PC-9 (cell line): ENCODE measurements around the gene PWWP2B. TPM values are rescaled to one million over a fixed set of nuclear protein-coding genes. Genes with fewer than 3 reads are reported as not detected.

Experiments
- BruUV-seq: library from RNA; stranded (reverse); fragments of 400-500 nt; replicated peaks from 2 replicates; lab custom pipeline; 2021; lab: Mats Ljungman, UMichigan
- CTCF ChIA-PET: fragments of 300-600 bp; sonication (Branson Sonifier 250); formaldehyde crosslinking; loops from one replicate; lab custom pipeline; 2022; ENCODE audit warnings: antibody characterized with exemption; lab: Charles Lee
- POLR2A ChIA-PET: fragments of 300-600 bp; sonication (Branson Sonifier 250); formaldehyde crosslinking; loops from one replicate; lab custom pipeline; 2022; ENCODE audit warnings: antibody characterized with exemption; ENCODE audit not compliant: unreplicated experiment; lab: Charles Lee
- DNase-seq, 2 experiments: peaks; one replicate each; pipeline versions ENCODE4 v3.0.0 to v3.0.0-alpha.2; 2015 to 2022; ENCODE audit warnings: mixed read lengths in 1 of 2
- H2AFZ ChIP-seq: fragments of 200-600 bp; sonication (generic); 2 replicates; pipeline ENCODE4 v1.8.1; 2017; ENCODE audit warnings: antibody characterized with exemption
- H3F3A ChIP-seq: fragments of 200-600 bp; sonication (generic); 2 replicates; pipeline ENCODE4 v1.8.1; 2017; ENCODE audit warnings: antibody characterized with exemption, mild to moderate bottlenecking, low read depth; ENCODE audit not compliant: insufficient read depth
- H3K27ac ChIP-seq: fragments of 200-600 bp; sonication (generic); 2 replicates; pipeline ENCODE4 v1.6.1; 2016; ENCODE audit warnings: mixed run types
- H3K27me3 ChIP-seq: fragments of 200-600 bp; sonication (generic); 2 replicates; pipeline ENCODE4 v1.6.1; 2016; ENCODE audit warnings: low read depth, mixed run types; ENCODE audit not compliant: insufficient read depth
- H3K36me3 ChIP-seq: fragments of 200-600 bp; sonication (generic); 2 replicates; pipeline ENCODE4 v1.6.1; 2016; ENCODE audit warnings: low read depth, mixed run types
- H3K4me1 ChIP-seq: fragments of 200-600 bp; sonication (generic); replicated peaks from 2 replicates; pipeline ENCODE4 v1.6.1; 2016; ENCODE audit warnings: mixed run types; ENCODE audit not compliant: insufficient read depth
- H3K4me2 ChIP-seq: fragments of 200-600 bp; sonication (generic); 2 replicates; pipeline ENCODE4 v1.6.1; 2017; ENCODE audit warnings: mixed run types
- H3K4me3 ChIP-seq: fragments of 200-600 bp; sonication (generic); 2 replicates; pipeline ENCODE4 v1.6.1; 2016; ENCODE audit warnings: mixed run types
- H3K79me2 ChIP-seq: fragments of 200-600 bp; sonication (generic); 2 replicates; pipeline ENCODE4 v1.6.1; 2017; ENCODE audit warnings: low read depth, mixed run types
- H3K9me2 ChIP-seq: fragments of 200-600 bp; sonication (generic); 2 replicates; pipeline ENCODE4 v1.8.1; 2017; ENCODE audit warnings: mild to moderate bottlenecking; ENCODE audit not compliant: insufficient read depth
- H3K9me3 ChIP-seq: fragments of 200-600 bp; sonication (generic); 2 replicates; pipeline ENCODE4 v1.8.1; 2016; ENCODE audit warnings: low read depth; ENCODE audit not compliant: insufficient read depth
- H4K20me1 ChIP-seq: fragments of 200-600 bp; sonication (generic); 2 replicates; pipeline ENCODE4 v1.8.1; 2017; ENCODE audit not compliant: insufficient read depth
- EZH2 ChIP-seq: fragments of 200-600 bp; sonication (generic); IDR thresholded peaks from 2 replicates; pipeline ENCODE4 v1.8.0; 2017; ENCODE audit warnings: antibody characterized with exemption, low read depth
- intact Hi-C: fragments of 100-400 bp; cut with micrococcal nuclease; formaldehyde crosslinking; loops from one replicate; pipeline ENCODE4 v1.10.0; 2022; ENCODE audit not compliant: unreplicated experiment
- total RNA-seq: library from RNA; stranded (reverse); gene quantifications from 2 replicates; pipeline ENCODE4 v1.2.3, GENCODE V29; 2021
- TF ChIP-seq, protein P1 (sequence below): fragments of 200-600 bp; sonication (generic); conservative IDR thresholded peaks from 2 replicates; pipeline ENCODE4 v1.6.1; 2017; ENCODE audit warnings: mixed run types, antibody characterized with exemption, mild to moderate bottlenecking, moderate library complexity

PWWP2B gene
- total RNA-seq, 1 experiment from 2014 or later = 16.9 TPM

DNA sequence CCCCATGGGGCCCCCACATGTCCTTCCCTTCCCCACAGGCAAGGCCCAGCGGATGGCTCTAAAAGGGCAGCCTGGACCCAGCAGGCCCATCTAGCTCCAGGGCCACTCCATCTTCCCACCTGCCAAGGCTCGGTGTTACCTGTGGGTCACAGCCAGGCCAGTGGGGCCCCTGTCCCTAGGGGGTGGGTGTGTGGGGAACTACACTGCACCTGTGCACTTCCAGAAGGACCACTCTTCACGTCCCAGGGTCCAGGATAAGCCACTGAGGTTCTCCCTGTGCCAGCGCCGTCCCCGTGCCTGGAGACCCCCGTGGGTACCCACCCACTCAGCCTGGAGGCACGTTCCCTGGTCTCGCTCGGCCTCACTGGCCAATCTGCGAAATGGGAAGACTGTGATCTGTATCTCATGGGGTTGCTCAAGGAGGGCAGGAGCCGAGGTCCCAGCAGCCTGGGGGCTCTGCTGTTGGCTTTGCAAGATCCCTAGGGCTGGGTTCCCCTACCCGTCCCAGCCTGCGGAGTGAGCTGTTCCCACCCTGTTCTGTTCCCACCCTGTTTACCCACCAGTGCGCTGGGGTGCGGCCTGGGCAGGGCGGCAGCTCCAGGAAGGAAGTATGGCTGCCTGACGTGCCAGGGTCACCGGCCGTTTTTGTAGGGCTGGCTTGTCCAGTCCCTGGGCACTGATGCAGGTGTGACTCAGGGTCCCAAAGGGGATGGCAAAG lies 4.6 kb downstream of the PWWP2B start:
- no peak overlapping the region for H3K4me3 ChIP-seq
- no TSS peak for BruUV-seq
- H4K20me1 ChIP-seq = no peaks in the 10 kb centered on the region
- no peak for DNase-seq
- CTCF ChIA-PET = no interaction called here
- no peak overlapping the region for H3K27ac ChIP-seq
- H3K27me3 ChIP-seq = no peaks in the 10 kb centered on the region
- POLR2A ChIA-PET = interaction anchor here (0.7 kb wide), 1 partner anchor 18 kb away, joined by 5 read pairs; no protein-coding TSS in a partner anchor
- no peak overlapping the region for H3K4me2 ChIP-seq
- H3F3A ChIP-seq = no peaks in the 10 kb centered on the region
- H3K36me3 ChIP-seq = no peaks in the 10 kb centered on the region
- no peaks in the 10 kb centered on the region for H3K9me3 ChIP-seq
- H3K79me2 ChIP-seq = peaks cover 53% of the 10 kb centered on the region
- H2AFZ ChIP-seq = no peak overlapping the region
- intact Hi-C loops = no loop called here
- peaks cover 37% of the 10 kb centered on the region for H3K4me1 ChIP-seq
- no peak for TF ChIP-seq EZH2
- TF ChIP-seq, protein P1, sequence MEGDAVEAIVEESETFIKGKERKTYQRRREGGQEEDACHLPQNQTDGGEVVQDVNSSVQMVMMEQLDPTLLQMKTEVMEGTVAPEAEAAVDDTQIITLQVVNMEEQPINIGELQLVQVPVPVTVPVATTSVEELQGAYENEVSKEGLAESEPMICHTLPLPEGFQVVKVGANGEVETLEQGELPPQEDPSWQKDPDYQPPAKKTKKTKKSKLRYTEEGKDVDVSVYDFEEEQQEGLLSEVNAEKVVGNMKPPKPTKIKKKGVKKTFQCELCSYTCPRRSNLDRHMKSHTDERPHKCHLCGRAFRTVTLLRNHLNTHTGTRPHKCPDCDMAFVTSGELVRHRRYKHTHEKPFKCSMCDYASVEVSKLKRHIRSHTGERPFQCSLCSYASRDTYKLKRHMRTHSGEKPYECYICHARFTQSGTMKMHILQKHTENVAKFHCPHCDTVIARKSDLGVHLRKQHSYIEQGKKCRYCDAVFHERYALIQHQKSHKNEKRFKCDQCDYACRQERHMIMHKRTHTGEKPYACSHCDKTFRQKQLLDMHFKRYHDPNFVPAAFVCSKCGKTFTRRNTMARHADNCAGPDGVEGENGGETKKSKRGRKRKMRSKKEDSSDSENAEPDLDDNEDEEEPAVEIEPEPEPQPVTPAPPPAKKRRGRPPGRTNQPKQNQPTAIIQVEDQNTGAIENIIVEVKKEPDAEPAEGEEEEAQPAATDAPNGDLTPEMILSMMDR = no peak
- no peaks in the 10 kb centered on the region for H3K9me2 ChIP-seq

DNA sequence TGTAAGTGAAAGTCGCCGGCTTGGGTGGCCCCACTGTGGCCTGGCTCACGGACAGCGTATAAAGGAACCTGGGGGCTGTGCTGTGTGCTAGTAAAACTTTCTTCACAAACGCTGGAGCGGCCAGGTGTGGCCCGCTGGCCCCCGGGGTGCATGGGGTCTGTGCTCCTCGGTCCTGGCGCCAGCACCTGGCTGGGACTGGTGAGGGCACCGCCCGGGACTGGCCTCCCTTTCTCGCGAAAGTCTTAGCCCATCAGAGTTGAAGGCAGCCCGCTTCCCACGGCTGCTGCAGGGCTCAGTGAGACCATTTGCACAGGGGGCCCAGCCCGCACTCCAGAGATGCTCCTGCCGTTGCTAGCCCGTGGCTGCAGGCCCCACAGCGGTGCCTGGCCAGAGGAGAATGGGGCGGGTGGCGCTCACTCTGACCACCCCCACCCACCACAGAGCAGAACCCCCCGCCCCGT lies 5.8 kb downstream of the PWWP2B start:
- H3K4me2 ChIP-seq = no peak overlapping the region
- no peak for DNase-seq
- peaks cover 5% of the 10 kb centered on the region; the same call in 1 of the 2 replicates for H3F3A ChIP-seq
- peaks cover 50% of the 10 kb centered on the region for H3K79me2 ChIP-seq
- H4K20me1 ChIP-seq = no peaks in the 10 kb centered on the region
- no peaks in the 10 kb centered on the region for H3K36me3 ChIP-seq
- TF ChIP-seq, protein P1 = no peak
- no peak for TF ChIP-seq EZH2
- H3K27me3 ChIP-seq = no peaks in the 10 kb centered on the region
- no peak overlapping the region for H3K4me3 ChIP-seq
- H3K9me3 ChIP-seq = no peaks in the 10 kb centered on the region
- BruUV-seq = no TSS peak
- no peaks in the 10 kb centered on the region for H3K9me2 ChIP-seq
- H2AFZ ChIP-seq = no peak overlapping the region
- POLR2A ChIA-PET = interaction anchor here (0.6 kb wide), 1 partner anchor 44 kb away, joined by 6 read pairs; no protein-coding TSS in a partner anchor
- H3K4me1 ChIP-seq = peaks cover 49% of the 10 kb centered on the region
- H3K27ac ChIP-seq = no peak overlapping the region
- intact Hi-C loops = no loop called here
- CTCF ChIA-PET = no interaction called here

DNA sequence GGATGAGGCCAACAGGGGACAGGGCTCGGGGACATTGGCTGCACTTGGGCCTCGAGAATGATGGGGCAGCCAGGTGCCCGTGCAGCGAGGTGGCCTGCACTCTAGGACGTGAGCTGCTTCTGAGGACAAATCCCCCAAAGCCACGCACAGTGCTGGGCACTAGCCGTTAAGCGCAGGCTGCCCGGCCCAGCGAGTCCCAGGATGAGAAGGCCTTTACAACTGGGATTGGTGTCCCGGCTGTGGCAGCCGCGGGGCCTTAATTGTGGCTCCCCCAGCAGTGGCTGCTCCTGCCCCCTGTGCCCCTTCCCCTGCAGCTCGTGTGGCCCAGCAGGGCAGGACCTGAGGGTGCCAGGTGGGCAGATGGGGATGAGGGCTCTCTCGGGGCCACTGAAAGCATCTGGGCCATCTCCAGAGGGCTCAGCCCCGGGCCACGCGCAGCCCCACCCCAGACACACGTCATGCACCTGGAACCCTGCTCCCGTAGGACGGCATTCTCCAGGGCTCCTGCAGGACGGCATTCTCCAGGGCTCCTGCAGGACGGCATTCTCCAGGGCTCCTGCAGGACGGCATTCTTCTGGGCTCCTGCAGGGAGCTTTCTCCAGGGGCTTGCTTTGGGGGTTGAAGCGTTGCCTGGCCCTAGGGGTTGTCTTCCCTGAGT lies 6.6 kb downstream of the PWWP2B start:
- H2AFZ ChIP-seq = no peak overlapping the region
- peak; percentile 70 to 79 for DNase-seq
- ChIA-PET POLR2A (interaction anchor here (0.7 kb wide), 1 partner anchor 610 kb away, joined by 4 read pairs; no protein-coding TSS in a partner anchor), CTCF (interaction anchor here (0.9 kb wide), 1 partner anchor 43 kb away, joined by 4 read pairs; no protein-coding TSS in a partner anchor)
- no peaks in the 10 kb centered on the region for H4K20me1 ChIP-seq
- H3K4me2 ChIP-seq = peak overlapping the region; percentile 69
- H3K4me1 ChIP-seq = peaks cover 48% of the 10 kb centered on the region
- no peaks in the 10 kb centered on the region for H3K36me3 ChIP-seq
- H3K9me3 ChIP-seq = no peaks in the 10 kb centered on the region
- H3K4me3 ChIP-seq = no peak overlapping the region
- H3K27me3 ChIP-seq = no peaks in the 10 kb centered on the region
- peaks cover 44% of the 10 kb centered on the region for H3K79me2 ChIP-seq
- peaks cover 11% of the 10 kb centered on the region; the same call in 1 of the 2 replicates for H3F3A ChIP-seq
- no peaks in the 10 kb centered on the region for H3K9me2 ChIP-seq
- H3K27ac ChIP-seq = peak overlapping the region; percentile 44
- intact Hi-C loops = no loop called here
- TF ChIP-seq, protein P1 = no peak
- no peak for TF ChIP-seq EZH2
- BruUV-seq = no TSS peak
